Kidney epithelial cell (primary cell): ENCODE results near the gene CPNE2. TPM values are rescaled to one million over a fixed set of nuclear protein-coding genes. Genes with fewer than 3 reads are reported as not detected.
A peak's percentile ranks its signal among the peaks of the same experiment; 100 is the strongest.

Experiments
- DNase-seq: peaks from one replicate; pipeline ENCODE4 v3.0.0-alpha.2; 2010; ENCODE audit warnings: low read depth
- H3K27me3 ChIP-seq: 2 replicates; pipeline ENCODE4 v1.6.0; 2011; ENCODE audit warnings: low read length; ENCODE audit not compliant: control insufficient read depth, insufficient read depth
- H3K36me3 ChIP-seq: 2 replicates; pipeline ENCODE4 v1.5.1; 2011; ENCODE audit warnings: low read length; ENCODE audit not compliant: control insufficient read depth, insufficient read depth
- H3K4me3 ChIP-seq: 2 replicates; pipeline ENCODE4 v1.5.1; 2011; ENCODE audit warnings: low read depth, mild to moderate bottlenecking, control low read depth, low read length
- CTCF ChIP-seq: IDR thresholded peaks from 2 replicates; pipeline ENCODE4 v1.5.1; 2011; ENCODE audit warnings: mild to moderate bottlenecking, moderate library complexity, low read length, control low read depth, inconsistent platforms; ENCODE audit not compliant: insufficient read depth, poor library complexity, severe bottlenecking
- total RNA-seq: library from RNA; depleted of rRNA; stranded (reverse); fragments of >200 nt; gene quantifications from 2 replicates; pipeline ENCODE4 v1.2.3, GENCODE V29; 2015

The CPNE2 gene
- total RNA-seq, 1 donor from 2014 or later: 24.3 TPM

DNA sequence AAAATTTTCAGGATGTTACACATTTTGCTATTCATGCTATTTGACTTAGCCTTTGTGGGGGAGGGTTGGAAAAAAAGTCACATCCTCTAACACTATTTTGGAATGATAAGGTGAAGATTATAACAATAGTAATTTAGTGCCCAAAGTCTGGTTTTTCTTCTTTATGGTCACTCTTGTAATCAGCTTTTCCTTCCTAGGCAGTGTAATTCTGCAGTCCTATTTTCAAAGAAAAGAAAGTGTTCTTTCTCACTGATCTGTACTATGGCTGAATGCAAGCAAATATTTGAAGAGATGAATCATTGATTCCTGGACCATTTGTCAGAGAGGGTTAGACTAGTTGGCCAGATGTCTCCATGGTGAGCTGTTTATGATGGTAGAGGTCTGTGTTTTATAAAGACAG is 102.1 kb downstream of the CPNE2 start:
- TF ChIP-seq CTCF: no peak
- Histone ChIP-seq H3K4me3 (no peak overlapping the region), H3K27me3 (no peaks in the 10 kb centered on the region), H3K36me3 (no peaks in the 10 kb centered on the region)
- peak; percentile 94 for DNase-seq

GRCh38 chr16:57196286-57196685 is 103.9 kb downstream of the CPNE2 start:
- H3K27me3 ChIP-seq: no peaks in the 10 kb centered on the region
- no peak for DNase-seq
- no peak overlapping the region for H3K4me3 ChIP-seq
- H3K36me3 ChIP-seq: no peaks in the 10 kb centered on the region
- no peak for TF ChIP-seq CTCF

DNA sequence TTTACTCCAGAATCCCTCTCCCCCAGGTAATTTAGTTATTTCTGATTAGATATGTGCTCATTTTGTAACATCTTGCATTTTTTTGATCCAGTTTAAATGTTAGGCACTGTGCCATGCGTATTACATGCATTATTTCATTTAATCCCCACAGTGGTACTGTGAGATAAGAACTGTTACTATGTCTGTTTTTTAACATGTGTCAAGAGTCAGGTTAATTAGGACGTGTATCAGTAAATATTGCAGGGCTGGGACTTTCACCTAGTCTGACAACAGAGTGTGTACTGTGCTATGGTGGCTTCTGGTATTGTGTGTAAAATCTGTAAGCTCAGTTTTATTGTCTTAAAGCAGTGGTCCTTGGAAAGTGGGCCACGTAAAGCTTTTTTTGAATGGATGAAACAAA is 104.4 kb downstream of the CPNE2 start:
- no peak for TF ChIP-seq CTCF
- Histone ChIP-seq H3K27me3 (no peaks in the 10 kb centered on the region), H3K4me3 (no peak overlapping the region), H3K36me3 (no peaks in the 10 kb centered on the region)
- DNase-seq: no peak

Other genes with a start within 250 kb of the CPNE2 start
- 0.08 TPM in 1 of 2 replicates, not detected in the other for gene SLC12A3, start 227.4 kb upstream of the CPNE2 start, total RNA-seq
- gene HERPUD1, start 160.4 kb upstream of the CPNE2 start, total RNA-seq: 321 and 324 TPM in 2 replicates
- gene CETP, start 130.6 kb upstream of the CPNE2 start, total RNA-seq: not detected in 2 replicates
- 7.7 and 14.1 TPM in 2 replicates for gene NLRC5, start 103.0 kb upstream of the CPNE2 start, total RNA-seq
- 93.4 and 94.5 TPM in 2 replicates for gene PSME3IP1, start 93.5 kb downstream of the CPNE2 start, total RNA-seq
- 42.7 and 59.1 TPM in 2 replicates for gene RSPRY1, start 93.7 kb downstream of the CPNE2 start, total RNA-seq
- gene ARL2BP, start 152.7 kb downstream of the CPNE2 start, total RNA-seq: 70.4 and 78.3 TPM in 2 replicates
- 11.9 and 12.6 TPM in 2 replicates for gene PLLP, start 192.1 kb downstream of the CPNE2 start, total RNA-seq